Breast epithelium (tissue), 4 donors: ENCODE data around the gene DPH1. TPM values are rescaled to one million over a fixed set of nuclear protein-coding genes. Genes with fewer than 3 reads are reported as not detected.

ENCODE experiments used
- DNase-seq, 2 donors: peaks; one replicate each; pipeline ENCODE4 v3.0.0-alpha.2; 2019; ENCODE audit warnings: low spot score in 2 of 2
- H3K27ac ChIP-seq, 2 donors: fragments of 200-600 bp; sonication (generic) in 1 of 2; one replicate each; pipeline ENCODE4 v1.5.1; 2016 to 2019; ENCODE audit warnings: mild to moderate bottlenecking in 1 of 2
- H3K27me3 ChIP-seq, 2 donors: fragments of 200-600 bp; sonication (generic) in 1 of 2; one replicate each; pipeline versions ENCODE4 v1.5.1 to v1.6.0; 2017 to 2019; ENCODE audit warnings: control low read depth in 1 of 2, mild to moderate bottlenecking in 1 of 2
- H3K36me3 ChIP-seq: fragments of 200-600 bp; one replicate; pipeline ENCODE4 v1.5.1; 2019
- H3K4me1 ChIP-seq, 2 donors: fragments of 200-600 bp; sonication (generic); one replicate each; pipeline ENCODE4 v1.5.1; 2016 to 2019; ENCODE audit warnings: control low read depth in 1 of 2
- H3K4me3 ChIP-seq, 3 donors: fragments of 200-600 bp; sonication (generic); 1 replicate in 2 of 3; 2 replicates in 1 of 3; pipeline ENCODE4 v1.5.1; 2016 to 2019; ENCODE audit warnings: mild to moderate bottlenecking in 3 of 3, moderate library complexity in 2 of 3
- H3K9me3 ChIP-seq, 2 donors: fragments of 200-600 bp; sonication (generic) in 1 of 2; one replicate each; pipeline ENCODE4 v1.5.1; 2016 to 2019; ENCODE audit warnings: control low read depth in 1 of 2
- CTCF ChIP-seq, 3 donors: fragments of 450-650 bp; IDR thresholded peaks; one replicate each; pipeline ENCODE4 v1.5.1; 2016 to 2017; ENCODE audit warnings: antibody characterized with exemption in 3 of 3, mild to moderate bottlenecking in 3 of 3, moderate library complexity in 3 of 3
- POLR2A ChIP-seq: fragments of 450-650 bp; IDR thresholded peaks from one replicate; pipeline ENCODE4 v1.6.1; 2016; ENCODE audit warnings: antibody characterized with exemption, mild to moderate bottlenecking, moderate library complexity
- POLR2AphosphoS5 ChIP-seq, 3 donors: sonication (generic); formaldehyde crosslinking; IDR thresholded peaks; one replicate each; pipeline ENCODE4 v1.6.1; 2017; ENCODE audit warnings: antibody characterized with exemption in 3 of 3
- intact Hi-C: fragments of 100-400 bp; cut with DNase I; formaldehyde crosslinking; loops from one replicate; pipeline ENCODE4 v1.15.1; 2023; ENCODE audit warnings: low total_unique reads
- total RNA-seq, 3 donors: library from RNA; depleted of rRNA; stranded (reverse); fragments of >200 nt; gene quantifications; one replicate each; pipeline ENCODE4 v1.1.0, GENCODE V29; 2016

DPH1 gene
- total RNA-seq, 3 donors from 2014 or later, result 28.3 to 66.6 (median 55.7) TPM

- DNase-seq, result no peak
- TF ChIP-seq POLR2AphosphoS5 (IDR thresholded peaks at IDR 0.05) (no peak), CTCF (IDR thresholded peaks at IDR 0.05) (no peak), POLR2A (no peak)
- Histone ChIP-seq H3K36me3 (no peaks in the 10 kb centered on the region), H3K27me3 (no peaks in the 10 kb centered on the region), H3K27ac (no peak overlapping the region), H3K4me3 (no peak overlapping the region), H3K4me1 (no peaks in the 10 kb centered on the region), H3K9me3 (no peaks in the 10 kb centered on the region)
- intact Hi-C loops, result loop anchor here (10.0 kb wide), 1 partner anchor 105 kb away; no protein-coding TSS in a partner anchor
Observed at GRCh38 chr17:2019723-2020122, 10.2 kb upstream of the DPH1 start.

- no peak for DNase-seq
- intact Hi-C loops, result loop anchor here (10.0 kb wide), 1 partner anchor 106 kb away; no protein-coding TSS in a partner anchor
- H3K9me3 ChIP-seq, result no peaks in the 10 kb centered on the region
- no peaks in the 10 kb centered on the region for H3K27me3 ChIP-seq
- no peak overlapping the region for H3K4me3 ChIP-seq
- no peaks in the 10 kb centered on the region for H3K4me1 ChIP-seq
- H3K27ac ChIP-seq, result peak overlapping the region in 1 of 2 donors; percentile 25
- H3K36me3 ChIP-seq, result no peaks in the 10 kb centered on the region
- TF ChIP-seq POLR2A (no peak), CTCF (IDR thresholded peaks at IDR 0.05) (no peak)
Observed at GRCh38 chr17:2020721-2021120, 9.2 kb upstream of the DPH1 start.

DNA sequence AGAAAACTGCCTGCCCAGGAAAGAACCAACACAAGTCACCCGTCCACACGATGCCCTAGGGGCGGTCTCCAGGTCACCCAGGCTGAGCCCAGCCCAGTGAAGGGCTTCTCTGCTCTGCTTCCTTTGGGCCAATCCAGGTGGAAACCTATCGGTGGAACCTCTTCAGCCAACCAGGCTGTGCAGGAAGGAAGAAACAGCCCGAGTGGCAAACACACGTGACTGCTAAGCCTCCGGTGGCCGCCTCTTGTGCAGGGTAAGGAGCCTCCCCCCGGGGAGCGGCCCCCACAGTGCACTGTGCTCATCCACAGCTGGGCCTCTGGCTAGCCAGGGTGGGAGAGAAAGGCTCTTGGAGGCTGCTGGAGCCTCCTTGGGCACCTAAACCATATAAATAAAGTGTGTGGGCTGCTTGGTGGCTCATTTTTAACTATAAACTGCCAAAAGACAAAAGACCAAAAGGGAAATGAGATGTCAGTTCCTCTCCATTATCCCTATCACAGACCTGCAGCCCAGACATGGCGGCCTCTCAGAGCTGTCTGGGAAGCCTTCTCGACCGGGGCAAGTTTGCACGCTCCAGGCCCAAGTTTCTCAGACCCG is 7.2 kb upstream of the DPH1 start:
- Histone ChIP-seq H3K9me3 (no peaks in the 10 kb centered on the region), H3K27ac (peak overlapping the region; percentile 60 to 85), H3K4me3 (peak overlapping the region in 1 of 3 donors; percentile 75), H3K36me3 (no peaks in the 10 kb centered on the region), H3K4me1 (no peaks in the 10 kb centered on the region), H3K27me3 (no peaks in the 10 kb centered on the region)
- intact Hi-C loops, result loop anchor here (10.0 kb wide), 1 partner anchor 108 kb away; no protein-coding TSS in a partner anchor
- TF ChIP-seq POLR2A (no peak), POLR2AphosphoS5 (IDR thresholded peaks at IDR 0.05) (no peak), CTCF (IDR thresholded peaks at IDR 0.05) (no peak)
- no peak for DNase-seq

- Histone ChIP-seq H3K27ac (peak overlapping the region; percentile 60 to 85), H3K9me3 (no peaks in the 10 kb centered on the region), H3K27me3 (no peaks in the 10 kb centered on the region), H3K4me3 (peak overlapping the region; percentile 56 to 75 (median 65)), H3K36me3 (no peaks in the 10 kb centered on the region), H3K4me1 (no peaks in the 10 kb centered on the region)
- no peak for DNase-seq
- TF ChIP-seq POLR2A, result no peak
- no peak for TF ChIP-seq CTCF (IDR thresholded peaks at IDR 0.05)
- TF ChIP-seq POLR2AphosphoS5 (IDR thresholded peaks at IDR 0.05), result no peak
- intact Hi-C loops, result loop anchor here (10.0 kb wide), 1 partner anchor 108 kb away; no protein-coding TSS in a partner anchor
Observed at GRCh38 chr17:2023256-2023655, 6.7 kb upstream of the DPH1 start.

DNA sequence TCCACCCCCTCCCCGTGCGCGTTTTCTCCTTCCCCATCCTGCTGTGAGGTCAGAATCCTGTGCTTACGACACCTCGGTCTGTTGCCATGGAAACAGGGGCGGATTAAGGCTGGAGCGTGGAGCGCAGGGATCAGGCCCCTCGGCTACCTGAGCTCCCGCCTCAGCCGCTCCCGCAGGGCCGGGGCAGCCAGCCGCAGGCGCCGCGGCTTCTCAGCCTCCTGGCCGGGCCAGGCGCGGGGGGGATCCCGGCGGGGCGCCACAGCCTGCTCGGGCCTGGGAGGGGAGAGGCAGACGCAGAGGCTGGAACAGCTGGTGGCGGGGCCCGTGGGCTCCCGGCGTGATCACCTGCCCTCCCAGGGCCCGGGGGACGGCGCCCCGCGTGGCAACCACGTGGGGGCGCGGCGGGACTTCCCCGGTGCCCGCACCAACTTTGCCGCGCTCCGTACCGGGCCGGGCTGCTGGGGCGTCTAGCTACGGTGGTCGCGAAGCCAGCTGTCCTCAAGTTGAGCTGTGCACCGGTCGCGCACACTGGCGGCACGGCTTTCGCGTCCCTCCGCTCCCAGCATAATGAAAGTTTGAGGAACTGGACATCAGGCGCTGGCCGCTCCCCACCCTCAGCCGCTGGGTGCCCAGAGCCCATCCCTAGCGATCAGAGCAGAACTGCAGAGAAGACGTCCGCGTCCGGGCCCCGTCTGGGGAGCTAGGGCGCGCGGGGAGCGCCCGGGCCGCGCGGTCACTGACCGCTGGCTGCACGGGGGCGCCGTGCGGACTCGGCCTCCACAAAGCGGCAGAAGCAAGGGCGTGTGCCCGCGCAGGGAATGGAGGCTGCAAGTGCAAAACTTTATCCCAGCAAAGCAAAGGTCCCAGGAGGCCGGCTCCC is 6.0 kb upstream of the DPH1 start:
- intact Hi-C loops, result loop anchor here (10.0 kb wide), 1 partner anchor 109 kb away; no protein-coding TSS in a partner anchor
- Histone ChIP-seq H3K4me1 (no peaks in the 10 kb centered on the region), H3K27ac (peak overlapping the region; percentile 60 to 85), H3K4me3 (peak overlapping the region; percentile 56 to 75 (median 65)), H3K36me3 (no peaks in the 10 kb centered on the region), H3K27me3 (peaks cover 0 to 2% of the 10 kb centered on the region in 2 donors), H3K9me3 (no peaks in the 10 kb centered on the region)
- no peak for TF ChIP-seq POLR2A
- no peak for TF ChIP-seq CTCF (IDR thresholded peaks at IDR 0.05)
- no peak for TF ChIP-seq POLR2AphosphoS5 (IDR thresholded peaks at IDR 0.05)
- DNase-seq, result peak; percentile 52 to 72
